IMR-90 (cell line): ENCODE data around the gene COG7. TPM values are rescaled to one million over a fixed set of nuclear protein-coding genes. Genes with fewer than 3 reads are reported as not detected.

Source experiments
- ATAC-seq: fragments of 200-7000 bp; cut with Tn5 transposase; 2 replicates; pipeline ENCODE4 v1.9.1; 2020; ENCODE audit warnings: low read depth, mild to moderate bottlenecking, moderate library complexity
- BruUV-seq: library from RNA; stranded (reverse); fragments of 400-500 nt; replicated peaks from 2 replicates; lab custom pipeline; 2021; lab: Mats Ljungman, UMichigan
- CTCF ChIA-PET: fragments of 300-600 bp; formaldehyde crosslinking; extraction: SDS; loops from one replicate; lab custom pipeline; 2021; ENCODE audit warnings: antibody characterized with exemption; lab: Yijun Ruan, JAX
- POLR2A ChIA-PET: fragments of 300-600 bp; sonication (Branson Sonifier 250); formaldehyde crosslinking; loops from one replicate; lab custom pipeline; 2022; ENCODE audit warnings: antibody characterized with exemption; ENCODE audit not compliant: unreplicated experiment; lab: Charles Lee
- DNase-seq: peaks from one replicate; pipeline ENCODE4 v3.0.0; 2013
- H2AFZ ChIP-seq: replicated peaks from 2 replicates; pipeline ENCODE3; 2013; ENCODE audit warnings: low read length, mild to moderate bottlenecking; ENCODE audit not compliant: poor library complexity
- H2AK5ac ChIP-seq: 2 replicates; pipeline ENCODE4 v1.6.1; 2013; ENCODE audit warnings: low read depth, low read length, inconsistent platforms
- H2AK9ac ChIP-seq: replicated peaks from 2 replicates; pipeline ENCODE3; 2013; ENCODE audit warnings: mild to moderate bottlenecking, low read depth, low read length, moderate library complexity; ENCODE audit not compliant: poor library complexity
- H2BK120ac ChIP-seq: 2 replicates; pipeline ENCODE4 v1.6.1; 2013; ENCODE audit warnings: low read depth, low read length, inconsistent platforms
- H2BK15ac ChIP-seq: 3 replicates; pipeline ENCODE4 v1.6.1; 2013; ENCODE audit warnings: low read depth, low read length, inconsistent platforms
- H2BK20ac ChIP-seq: 2 replicates; pipeline ENCODE4 v1.6.1; 2013; ENCODE audit warnings: low read depth, mild to moderate bottlenecking, inconsistent platforms, low read length, moderate library complexity
- H2BK5ac ChIP-seq: 2 replicates; pipeline ENCODE4 v1.6.1; 2013; ENCODE audit warnings: mild to moderate bottlenecking, low read depth, low read length, inconsistent platforms; ENCODE audit not compliant: poor library complexity, severe bottlenecking
- H3K14ac ChIP-seq: replicated peaks from 2 replicates; pipeline ENCODE4 v1.6.1; 2013; ENCODE audit warnings: low read depth, low read length, inconsistent platforms
- H3K18ac ChIP-seq: 2 replicates; pipeline ENCODE4 v1.6.1; 2013; ENCODE audit warnings: low read depth, low read length, control low read depth
- H3K23ac ChIP-seq: 2 replicates; pipeline ENCODE4 v1.6.1; 2013; ENCODE audit warnings: low read depth, low read length, inconsistent platforms
- H3K27ac ChIP-seq: 2 replicates; pipeline ENCODE4 v1.5.1; 2013; ENCODE audit warnings: mild to moderate bottlenecking, control low read depth, low read length; ENCODE audit not compliant: insufficient read depth
- H3K27me3 ChIP-seq: 2 replicates; pipeline ENCODE4 v1.6.1; 2013; ENCODE audit warnings: low read length; ENCODE audit not compliant: control insufficient read depth, insufficient read depth
- H3K36me3 ChIP-seq: 2 replicates; pipeline ENCODE4 v1.6.1; 2013; ENCODE audit warnings: low read length, mixed read lengths; ENCODE audit not compliant: control insufficient read depth, insufficient read depth
- H3K4ac ChIP-seq: 2 replicates; pipeline ENCODE4 v1.6.1; 2013; ENCODE audit warnings: low read depth, low read length, inconsistent platforms
- H3K4me1 ChIP-seq: 2 replicates; pipeline ENCODE4 v1.6.1; 2013; ENCODE audit warnings: low read length, mixed read lengths; ENCODE audit not compliant: control insufficient read depth, insufficient read depth
- H3K4me2 ChIP-seq: 2 replicates; pipeline ENCODE4 v1.6.1; 2013; ENCODE audit warnings: low read depth, mild to moderate bottlenecking, control low read depth, low read length, moderate library complexity
- H3K4me3 ChIP-seq: 2 replicates; pipeline ENCODE4 v1.5.1; 2013; ENCODE audit warnings: low read depth, mild to moderate bottlenecking, control low read depth, low read length, moderate library complexity; ENCODE audit not compliant: insufficient read depth
- H3K56ac ChIP-seq: 2 replicates; pipeline ENCODE4 v1.6.1; 2013; ENCODE audit warnings: low read length, inconsistent platforms; ENCODE audit not compliant: insufficient read depth; ENCODE audit errors: extremely low read depth
- H3K79me1 ChIP-seq, 2 experiments: 2 replicates each; pipeline ENCODE4 v1.6.1; 2013; ENCODE audit warnings: low read length in 2 of 2, inconsistent platforms in 1 of 2, low read depth in 1 of 2
- H3K9ac ChIP-seq: 2 replicates; pipeline ENCODE4 v1.6.1; 2013; ENCODE audit warnings: low read depth, low read length, control low read depth
- H3K9me1 ChIP-seq: 2 replicates; pipeline ENCODE4 v1.6.1; 2013; ENCODE audit warnings: low read length, inconsistent platforms; ENCODE audit not compliant: insufficient read depth
- H3K9me3 ChIP-seq: 2 replicates; pipeline ENCODE4 v1.6.1; 2013; ENCODE audit warnings: low read length; ENCODE audit not compliant: control insufficient read depth, insufficient read depth
- H4K20me1 ChIP-seq: 2 replicates; pipeline ENCODE4 v1.6.1; 2013; ENCODE audit warnings: low read length, inconsistent platforms; ENCODE audit not compliant: insufficient read depth
- H4K5ac ChIP-seq: 2 replicates; pipeline ENCODE4 v1.6.1; 2013; ENCODE audit warnings: mild to moderate bottlenecking, low read depth, low read length, control low read depth
- H4K8ac ChIP-seq, 2 experiments: 2 replicates each; pipeline ENCODE4 v1.6.1; 2013; ENCODE audit warnings: low read depth in 2 of 2, low read length in 2 of 2, control low read depth in 1 of 2, inconsistent platforms in 1 of 2
- H4K91ac ChIP-seq: 2 replicates; pipeline ENCODE4 v1.6.1; 2013; ENCODE audit warnings: low read depth, low read length, inconsistent platforms; ENCODE audit not compliant: insufficient read depth
- CEBPB ChIP-seq: IDR thresholded peaks from 2 replicates; pipeline ENCODE4 v1.6.1; 2012; ENCODE audit warnings: low read depth, low read length, improper control_type of control experiment
- FOS ChIP-seq: fragments of 150-350 bp; IDR thresholded peaks from 2 replicates; pipeline ENCODE4 v1.6.1; 2016; ENCODE audit warnings: low read depth, low read length
- MAFK ChIP-seq: IDR thresholded peaks from 2 replicates; pipeline ENCODE4 v1.6.1; 2012; ENCODE audit warnings: low read depth, low read length, improper control_type of control experiment
- WGBS, 2 experiments: methylation state at CpG; one replicate each; pipeline versions ENCODE4 v1.1.5 to v1.1.7; 2013; ENCODE audit warnings: missing lambda C conversion rate in 2 of 2; ENCODE audit not compliant: insufficient read length in 1 of 2; ENCODE audit errors: extremely low coverage in 2 of 2; 5-methylcytosine and 5-hydroxymethylcytosine counted together
- dilution Hi-C: fragments of 300-500 bp; cut with HindIII; formaldehyde crosslinking; loops from one replicate; pipeline ENCODE4 v1.14.3; 2018; ENCODE audit warnings: low sequenced_read_pairs; ENCODE audit not compliant: unreplicated experiment
- in situ Hi-C: fragments of 300-500 bp; cut with MboI; formaldehyde crosslinking; loops from 3 replicates; pipeline ENCODE4 v1.14.3; 2019; ENCODE audit warnings: low sequenced_read_pairs, inconsistent platforms, mixed read lengths
- intact Hi-C: fragments of 100-400 bp; cut with micrococcal nuclease; formaldehyde crosslinking; loops from 2 replicates; pipeline ENCODE4 v1.10.0; 2022
- polyA plus RNA-seq, 3 experiments: library from polyadenylated mRNA; depleted of rRNA; stranded (reverse); fragments of >200 nt; gene quantifications; 2 replicates each; pipeline ENCODE4 v1.2.3, GENCODE V29; 2012; ENCODE audit warnings: low replicate concordance in 1 of 3
- total RNA-seq: library from RNA; depleted of rRNA; stranded (reverse); fragments of >200 nt; gene quantifications from 2 replicates; pipeline ENCODE4 v1.2.3, GENCODE V29; 2012
- TF ChIP-seq, protein P1 (sequence below): fragments of 150-350 bp; IDR thresholded peaks from 2 replicates; pipeline ENCODE4 v1.6.1; 2016; ENCODE audit warnings: low read depth, mild to moderate bottlenecking, low read length, moderate library complexity, borderline replicate concordance
- TF ChIP-seq, protein P2 (sequence below): conservative IDR thresholded peaks from 2 replicates; pipeline ENCODE4 v1.5.1; 2012; ENCODE audit warnings: mild to moderate bottlenecking, low read depth, low read length, improper control_type of control experiment

The COG7 gene
- total and polyA plus RNA-seq, 2 of the 4 experiments (the other 2 are of a cell fraction): 28.5 to 43.7 TPM

DNA sequence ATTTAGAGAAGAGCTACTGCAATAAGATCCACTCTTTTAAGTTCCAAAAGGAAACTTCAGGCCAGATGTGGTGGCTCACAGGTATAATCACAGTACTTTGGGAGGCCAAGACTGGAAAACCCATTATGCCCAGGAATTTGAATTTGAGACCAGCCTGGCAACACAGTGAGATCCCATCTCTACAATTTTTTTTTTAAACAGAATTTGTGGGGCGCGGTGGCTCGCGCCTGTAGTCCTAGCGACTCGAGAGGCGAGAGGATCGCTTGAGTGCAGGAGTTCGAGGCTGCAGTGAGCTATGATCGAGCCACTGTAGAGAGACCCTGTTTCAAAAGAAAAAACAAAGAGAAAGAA is 793 bp downstream of the COG7 start:
- Histone ChIP-seq H2BK15ac (0 out of 3 replicates have a peak overlapping the region, but pooled peaks have one; percentile 81), H2AK9ac (no peak overlapping the region), H3K4me3 (peak overlapping the region; percentile 92), H3K27me3 (no peaks in the 10 kb centered on the region), H3K14ac (peak overlapping the region; percentile 95), H3K27ac (peak overlapping the region; percentile 100), H3K4me1 (no peaks in the 10 kb centered on the region), H3K4ac (peak overlapping the region; percentile 95), H2BK120ac (no peak overlapping the region), H3K9me3 (no peaks in the 10 kb centered on the region), H4K5ac (peak overlapping the region; percentile 96), H4K8ac (peak overlapping the region; percentile 93 to 99; a peak in 3 of 4 replicates), H3K36me3 (no peaks in the 10 kb centered on the region), H4K20me1 (peaks cover 4% of the 10 kb centered on the region; the same call in 1 of the 2 replicates), H2AFZ (peak overlapping the region; percentile 97), H4K91ac (peak overlapping the region; percentile 96), H3K79me1 (peaks cover 32 to 39% of the 10 kb centered on the region in 2 experiments), H2AK5ac (no peak overlapping the region), H3K9me1 (no peaks in the 10 kb centered on the region), H3K23ac (peak overlapping the region; percentile 87; the same call in 1 of the 2 replicates), H3K18ac (peak overlapping the region; percentile 91), H3K4me2 (peak overlapping the region; percentile 76), H2BK20ac (no peak overlapping the region), H2BK5ac (peak overlapping the region; percentile 97), H3K56ac (peak overlapping the region; percentile 96), H3K9ac (peak overlapping the region; percentile 99)
- in situ Hi-C loops (no loop called here), dilution Hi-C loops (no loop called here), intact Hi-C loops (no loop called here)
- no TSS peak for BruUV-seq
- ATAC-seq (peak; percentile 16), DNase-seq (no peak)
- POLR2A ChIA-PET: no interaction called here
- TF ChIP-seq, protein P1, sequence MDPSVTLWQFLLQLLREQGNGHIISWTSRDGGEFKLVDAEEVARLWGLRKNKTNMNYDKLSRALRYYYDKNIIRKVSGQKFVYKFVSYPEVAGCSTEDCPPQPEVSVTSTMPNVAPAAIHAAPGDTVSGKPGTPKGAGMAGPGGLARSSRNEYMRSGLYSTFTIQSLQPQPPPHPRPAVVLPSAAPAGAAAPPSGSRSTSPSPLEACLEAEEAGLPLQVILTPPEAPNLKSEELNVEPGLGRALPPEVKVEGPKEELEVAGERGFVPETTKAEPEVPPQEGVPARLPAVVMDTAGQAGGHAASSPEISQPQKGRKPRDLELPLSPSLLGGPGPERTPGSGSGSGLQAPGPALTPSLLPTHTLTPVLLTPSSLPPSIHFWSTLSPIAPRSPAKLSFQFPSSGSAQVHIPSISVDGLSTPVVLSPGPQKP: no peak
- TF ChIP-seq FOS (no peak), MAFK (no peak), CEBPB (no peak)
- TF ChIP-seq, protein P2, sequence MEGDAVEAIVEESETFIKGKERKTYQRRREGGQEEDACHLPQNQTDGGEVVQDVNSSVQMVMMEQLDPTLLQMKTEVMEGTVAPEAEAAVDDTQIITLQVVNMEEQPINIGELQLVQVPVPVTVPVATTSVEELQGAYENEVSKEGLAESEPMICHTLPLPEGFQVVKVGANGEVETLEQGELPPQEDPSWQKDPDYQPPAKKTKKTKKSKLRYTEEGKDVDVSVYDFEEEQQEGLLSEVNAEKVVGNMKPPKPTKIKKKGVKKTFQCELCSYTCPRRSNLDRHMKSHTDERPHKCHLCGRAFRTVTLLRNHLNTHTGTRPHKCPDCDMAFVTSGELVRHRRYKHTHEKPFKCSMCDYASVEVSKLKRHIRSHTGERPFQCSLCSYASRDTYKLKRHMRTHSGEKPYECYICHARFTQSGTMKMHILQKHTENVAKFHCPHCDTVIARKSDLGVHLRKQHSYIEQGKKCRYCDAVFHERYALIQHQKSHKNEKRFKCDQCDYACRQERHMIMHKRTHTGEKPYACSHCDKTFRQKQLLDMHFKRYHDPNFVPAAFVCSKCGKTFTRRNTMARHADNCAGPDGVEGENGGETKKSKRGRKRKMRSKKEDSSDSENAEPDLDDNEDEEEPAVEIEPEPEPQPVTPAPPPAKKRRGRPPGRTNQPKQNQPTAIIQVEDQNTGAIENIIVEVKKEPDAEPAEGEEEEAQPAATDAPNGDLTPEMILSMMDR: no peak
- CTCF ChIA-PET: interaction anchor here (1.4 kb wide), 1 partner anchor 17 kb away, joined by 3 read pairs; no protein-coding TSS in a partner anchor
- no CpG with 5 or more reads among the region's 10 CpGs for WGBS, 2 experiments
